ENCODE results near the gene MAPK12.

MAPK12 gene

DNA sequence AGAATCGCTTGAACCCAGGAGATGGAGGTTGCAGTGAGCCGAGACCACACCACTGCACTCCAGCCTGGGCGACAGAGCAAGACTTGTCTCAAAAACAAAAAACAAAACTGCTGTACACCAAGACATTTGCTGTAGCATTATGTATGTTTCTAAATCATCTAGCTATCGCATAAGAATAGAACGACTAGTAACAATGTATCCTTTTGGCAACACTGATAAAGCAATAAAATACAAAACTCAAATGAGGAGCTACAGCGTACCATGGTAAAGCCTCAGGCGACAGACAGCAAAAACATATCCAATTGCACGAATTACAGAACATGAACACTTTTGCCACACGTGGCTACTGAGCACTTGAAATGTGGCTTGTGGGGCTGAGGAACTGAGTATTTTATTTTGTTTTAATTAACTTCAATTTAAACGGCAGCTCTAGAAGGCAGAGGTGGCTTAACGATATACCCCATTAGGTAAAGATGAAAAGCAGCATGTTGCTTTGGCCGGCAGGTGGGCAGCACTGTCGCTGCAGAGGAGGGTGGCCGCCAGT is 19.0 kb downstream of the MAPK12 start:
- no peak for TF ChIP-seq POLR2A (IDR thresholded peaks at IDR 0.05; ENCODE audit: low read depth, low read length)
- no peak for DNase-seq (ENCODE audit: insufficient read length, low spot score)
- FAIRE-seq: no peak

GRCh38 chr22:50238755-50239154 is 22.7 kb downstream of the MAPK12 start:
- no peak for FAIRE-seq
- no peak for DNase-seq (ENCODE audit: insufficient read length, low spot score)
- TF ChIP-seq POLR2A (IDR thresholded peaks at IDR 0.05; ENCODE audit: low read depth, low read length): no peak

- FAIRE-seq (no peak), DNase-seq (ENCODE audit: insufficient read length, low spot score) (no peak)
- no peak for TF ChIP-seq POLR2A (IDR thresholded peaks at IDR 0.05; ENCODE audit: low read depth, low read length)
Measured at GRCh38 chr22:50236731-50237409, 24.6 kb downstream of the MAPK12 start.

- FAIRE-seq (no peak), DNase-seq (ENCODE audit: insufficient read length, low spot score) (no peak)
- TF ChIP-seq POLR2A (IDR thresholded peaks at IDR 0.05; ENCODE audit: low read depth, low read length): no peak
Measured at GRCh38 chr22:50233223-50233622, 28.3 kb downstream of the MAPK12 start.

DNA sequence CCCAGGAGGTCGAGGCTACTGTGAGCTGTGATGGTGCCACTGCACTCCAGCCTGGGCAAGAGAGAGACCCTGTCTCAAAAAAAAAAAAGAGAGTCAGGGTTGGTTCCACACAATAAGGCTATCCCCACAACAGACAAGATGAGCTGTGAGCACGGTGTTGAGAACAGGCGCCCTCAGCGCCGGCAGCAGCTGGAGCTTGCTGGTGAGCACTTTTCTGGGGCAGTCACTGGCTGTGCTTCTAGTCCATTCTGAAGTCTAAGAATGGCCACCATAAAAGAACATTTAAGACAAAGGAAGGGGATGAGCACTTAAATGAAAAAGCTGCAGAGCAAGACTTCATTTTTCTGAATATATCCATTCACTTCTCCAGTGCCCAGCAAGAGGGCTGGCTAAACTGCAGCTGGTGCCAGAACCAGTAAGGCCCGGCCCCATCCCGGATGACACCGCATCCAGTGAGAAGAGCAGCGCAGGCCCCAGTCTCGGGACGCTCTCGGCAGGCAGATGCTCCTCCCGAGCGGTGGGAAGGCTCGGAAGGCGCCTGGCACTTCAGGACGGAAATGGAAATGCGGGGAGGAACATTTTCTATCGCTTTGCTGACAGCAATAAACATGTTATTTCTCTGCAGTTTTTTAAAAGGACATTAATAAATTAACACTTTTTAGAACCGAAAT is 28.9 kb downstream of the MAPK12 start:
- no peak for TF ChIP-seq POLR2A (IDR thresholded peaks at IDR 0.05; ENCODE audit: low read depth, low read length)
- no peak for FAIRE-seq
- DNase-seq (ENCODE audit: insufficient read length, low spot score): no peak

DNA sequence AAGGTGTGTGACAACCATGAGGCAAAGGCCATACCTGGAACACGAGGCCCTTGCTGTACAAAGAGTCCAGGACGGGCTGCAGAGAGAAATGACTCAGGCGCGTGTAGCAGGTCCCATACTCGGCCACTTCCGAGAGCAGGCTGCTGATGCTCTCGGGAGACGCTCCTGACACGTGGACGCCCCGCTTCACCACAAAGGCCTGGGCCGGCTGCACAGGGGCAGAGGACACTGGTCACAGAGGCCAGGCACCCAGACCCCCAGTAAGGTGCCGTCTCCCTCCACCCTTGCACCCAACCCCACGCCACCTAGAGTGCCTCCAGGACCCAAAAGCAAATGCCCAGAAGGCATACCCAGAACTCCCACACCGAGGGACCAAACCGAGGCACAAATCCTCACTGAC is 32.1 kb downstream of the MAPK12 start:
- no peak for FAIRE-seq
- TF ChIP-seq POLR2A (IDR thresholded peaks at IDR 0.05; ENCODE audit: low read depth, low read length): no peak
- DNase-seq (ENCODE audit: insufficient read length, low spot score): no peak

DNA sequence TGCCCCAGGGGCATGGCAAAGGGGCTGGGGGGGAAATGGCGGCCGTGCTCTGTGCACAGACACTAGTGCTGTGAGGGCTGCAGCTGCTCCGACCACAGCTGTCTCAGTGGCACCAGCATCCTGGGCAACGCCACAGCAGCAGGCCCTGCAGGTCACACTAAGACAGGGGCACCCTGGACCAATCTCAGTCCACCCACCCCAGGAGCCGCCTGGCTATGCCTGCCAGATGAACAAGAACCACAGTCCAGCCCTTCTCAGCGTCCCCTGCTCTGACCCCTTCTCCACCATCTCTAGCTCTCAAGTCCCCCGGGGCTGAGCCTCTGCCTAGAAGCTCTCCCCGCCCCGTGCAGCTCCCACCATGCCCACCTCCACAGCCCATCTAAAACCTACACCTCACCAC is 33.1 kb downstream of the MAPK12 start:
- FAIRE-seq (no peak), DNase-seq (ENCODE audit: insufficient read length, low spot score) (no peak)
- TF ChIP-seq POLR2A (IDR thresholded peaks at IDR 0.05; ENCODE audit: low read depth, low read length): no peak

DNA sequence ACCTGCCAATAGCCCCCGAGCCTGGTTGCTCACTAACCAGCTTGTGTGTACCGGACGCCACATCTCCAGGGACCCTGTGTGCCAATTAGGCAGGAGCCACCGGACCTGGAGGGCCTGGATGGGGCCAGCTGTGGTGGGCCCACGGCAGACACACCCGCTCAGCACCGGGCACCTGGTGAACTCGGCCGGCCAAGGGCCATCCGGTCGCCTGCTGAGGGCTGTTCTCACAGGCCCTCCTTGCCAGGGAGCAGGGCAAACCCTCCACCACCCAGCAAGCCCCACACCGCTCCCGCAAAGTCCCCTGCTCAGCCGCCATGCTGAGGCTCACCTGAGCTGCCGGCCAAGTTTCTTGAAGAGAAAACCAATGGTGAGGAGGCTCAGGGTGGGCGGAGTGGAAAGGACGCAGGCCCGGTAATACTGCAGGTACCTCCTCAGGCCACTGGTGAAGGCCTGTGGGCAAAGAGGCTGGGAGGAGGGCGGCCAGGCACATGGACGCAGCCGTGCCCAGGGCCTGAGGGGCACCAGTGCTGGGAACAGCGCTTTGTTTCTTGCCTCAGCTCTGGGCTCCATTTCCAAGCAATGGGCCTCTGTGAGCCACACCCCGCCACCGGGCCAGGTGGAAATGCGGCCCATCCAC is 33.8 kb downstream of the MAPK12 start:
- DNase-seq (ENCODE audit: insufficient read length, low spot score) (no peak), FAIRE-seq (no peak)
- TF ChIP-seq POLR2A (IDR thresholded peaks at IDR 0.05; ENCODE audit: low read depth, low read length): no peak

GRCh38 chr22:50226875-50227165 is 34.7 kb downstream of the MAPK12 start:
- FAIRE-seq: no peak
- DNase-seq (ENCODE audit: insufficient read length, low spot score): no peak
- TF ChIP-seq POLR2A (IDR thresholded peaks at IDR 0.05; ENCODE audit: low read depth, low read length): no peak

DNA sequence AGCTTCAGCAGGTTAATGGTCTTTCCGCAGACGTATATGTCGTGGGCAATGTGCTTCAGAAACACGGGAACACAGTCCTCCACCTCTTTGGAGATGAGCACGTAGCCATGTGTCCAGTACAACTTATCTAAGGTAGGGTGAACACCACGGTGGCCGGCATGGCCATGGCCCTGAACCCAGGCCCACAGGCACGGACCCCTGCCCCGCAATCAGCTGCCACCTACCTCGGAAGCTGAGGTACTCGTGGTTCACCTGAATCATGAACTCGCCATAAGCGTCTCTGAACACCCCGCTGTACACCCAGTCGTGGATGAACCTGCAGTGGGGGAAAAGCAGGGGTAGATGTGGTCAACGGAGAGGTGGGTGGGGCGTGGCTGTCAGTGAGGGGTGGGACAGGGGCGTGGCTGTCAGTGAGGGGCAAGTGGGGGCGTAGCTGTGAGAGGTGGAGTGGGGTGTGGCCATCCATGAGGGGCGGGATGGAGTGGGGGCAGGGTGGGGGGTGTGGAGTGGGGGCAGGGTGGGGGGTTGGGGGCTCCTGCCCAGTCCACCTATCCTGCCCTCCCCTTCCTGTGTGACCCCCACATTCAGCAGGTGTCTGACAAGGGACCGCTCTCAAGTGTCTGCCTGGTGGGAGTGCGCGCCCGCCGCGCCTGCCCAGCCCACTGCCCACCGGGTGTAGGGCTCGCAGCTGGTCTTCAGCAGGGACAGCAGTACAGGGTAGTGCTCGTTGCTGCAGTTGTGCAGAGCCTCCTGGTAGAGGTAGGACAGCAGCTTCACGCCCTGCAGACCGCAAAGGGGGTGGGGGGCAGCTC is 35.2 kb downstream of the MAPK12 start:
- FAIRE-seq: no peak
- no peak for DNase-seq (ENCODE audit: insufficient read length, low spot score)
- no peak for TF ChIP-seq POLR2A (IDR thresholded peaks at IDR 0.05; ENCODE audit: low read depth, low read length)

GRCh38 chr22:50225200-50225969 is 36.1 kb downstream of the MAPK12 start:
- DNase-seq (ENCODE audit: insufficient read length, low spot score): no peak
- TF ChIP-seq POLR2A (IDR thresholded peaks at IDR 0.05; ENCODE audit: low read depth, low read length): no peak
- no peak for FAIRE-seq

- no peak for TF ChIP-seq POLR2A (IDR thresholded peaks at IDR 0.05; ENCODE audit: low read depth, low read length)
- DNase-seq (ENCODE audit: insufficient read length, low spot score): no peak
- FAIRE-seq: no peak
Measured at GRCh38 chr22:50224071-50224470, 37.4 kb downstream of the MAPK12 start.

GRCh38 chr22:50222508-50222907 is 39.0 kb downstream of the MAPK12 start:
- DNase-seq (ENCODE audit: insufficient read length, low spot score) (no peak), FAIRE-seq (no peak)
- no peak for TF ChIP-seq POLR2A (IDR thresholded peaks at IDR 0.05; ENCODE audit: low read depth, low read length)
